ENCODE results near the gene TMCC3.
"Not testable (repeated sequence)": the region's sequence is repeated elsewhere in the genome, so short reads cannot be mapped to it uniquely, and the experiment has no call there.

The TMCC3 gene

DNA sequence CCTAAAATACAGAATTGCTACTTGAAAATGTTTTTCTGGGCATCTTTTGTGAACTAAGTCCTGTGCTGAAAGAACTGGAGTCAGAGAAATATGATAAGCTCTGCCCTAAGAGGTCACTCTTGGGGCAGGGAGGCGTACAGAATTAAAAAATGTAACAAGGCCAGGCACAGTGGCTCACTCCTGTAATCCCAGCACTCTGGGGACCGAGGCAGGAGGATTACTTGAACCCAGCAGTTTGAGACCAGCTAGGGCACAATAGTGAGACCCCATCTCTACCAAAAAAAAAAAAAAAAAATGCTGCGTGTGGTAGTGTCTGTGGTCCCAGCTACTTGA, 46.0 kb downstream of the TMCC3 start:
- no peak for DNase-seq

DNA sequence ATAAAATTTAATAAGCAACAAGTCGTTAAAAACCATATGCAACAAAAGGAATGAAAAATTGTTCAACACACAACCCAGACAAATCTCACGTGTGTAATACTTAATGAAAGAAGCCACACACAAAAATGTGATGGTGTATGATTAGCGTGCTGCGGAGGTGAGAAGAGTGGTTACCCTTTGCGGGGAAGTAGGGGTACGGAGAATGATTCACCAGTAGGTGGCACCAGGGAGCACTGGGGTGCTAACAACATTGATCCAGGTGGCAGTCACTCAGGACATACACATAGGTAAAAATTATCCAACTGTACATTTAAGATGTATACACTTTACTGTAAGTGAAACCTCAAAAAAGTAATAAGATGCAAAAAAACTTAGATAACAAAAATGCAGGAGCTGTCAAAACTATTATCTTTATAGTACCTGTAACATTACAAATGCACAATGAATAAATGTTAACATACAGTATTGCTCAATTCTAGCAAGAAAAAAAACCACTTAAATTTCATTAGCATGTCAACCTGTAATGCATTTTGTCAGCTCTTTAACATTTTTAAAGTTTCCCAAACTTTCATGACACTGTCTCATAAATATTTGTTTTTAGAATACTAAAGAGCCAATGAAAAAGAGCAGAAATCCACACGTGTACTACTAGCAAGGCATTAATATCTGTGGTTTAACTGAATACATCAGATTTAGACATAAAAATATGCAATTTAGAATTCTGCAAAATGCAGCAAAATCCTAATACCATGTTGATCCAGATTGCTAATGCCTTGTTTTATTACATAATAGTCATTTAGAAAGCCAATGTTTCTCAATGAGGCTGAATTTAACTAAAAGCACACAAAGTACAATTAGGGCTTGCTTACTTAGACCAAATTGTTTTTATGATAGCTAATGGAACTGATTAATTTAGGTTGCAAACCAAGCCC, 46.7 kb downstream of the TMCC3 start:
- no peak for DNase-seq

DNA sequence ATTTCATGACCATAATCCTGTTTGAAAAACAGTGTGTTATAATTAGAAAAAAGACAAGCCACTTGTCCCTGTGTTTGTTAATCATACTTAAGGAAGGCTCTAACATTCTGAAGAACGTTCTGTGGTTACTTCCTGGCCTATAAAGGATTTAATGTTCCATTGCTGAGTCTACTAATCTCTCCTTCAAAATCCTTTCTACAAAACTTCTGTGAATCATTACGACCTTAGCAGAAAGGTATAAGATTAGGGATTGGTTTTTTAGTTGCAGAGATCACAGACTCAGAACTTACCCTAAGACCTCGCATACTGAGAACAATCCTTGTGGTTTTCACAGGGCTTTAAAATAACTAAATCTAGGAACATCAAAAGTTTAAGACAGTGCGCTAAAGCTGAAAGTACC, 48.3 kb downstream of the TMCC3 start:
- DNase-seq = no peak

DNA sequence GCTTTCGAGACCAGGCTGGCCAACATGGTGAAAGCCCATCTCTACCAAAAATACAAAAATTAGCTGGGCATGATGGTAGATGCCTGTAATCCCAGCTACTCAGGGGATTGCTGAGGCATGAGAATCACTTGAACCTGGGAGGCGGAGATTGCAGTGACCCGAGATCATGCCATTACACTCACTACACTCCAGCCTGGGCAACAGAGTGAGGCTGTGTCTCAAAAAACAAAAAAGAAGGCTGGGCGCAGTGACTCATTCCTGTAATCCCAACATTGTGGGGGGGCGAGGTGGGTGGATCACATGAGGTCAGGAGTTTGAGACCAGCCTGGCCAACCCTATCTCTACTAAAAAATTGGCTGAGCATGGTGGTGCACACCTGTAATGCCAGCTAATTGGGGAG, 49.0 kb downstream of the TMCC3 start:
- peak in 1 of 56 donors; percentile 45 for DNase-seq

DNA sequence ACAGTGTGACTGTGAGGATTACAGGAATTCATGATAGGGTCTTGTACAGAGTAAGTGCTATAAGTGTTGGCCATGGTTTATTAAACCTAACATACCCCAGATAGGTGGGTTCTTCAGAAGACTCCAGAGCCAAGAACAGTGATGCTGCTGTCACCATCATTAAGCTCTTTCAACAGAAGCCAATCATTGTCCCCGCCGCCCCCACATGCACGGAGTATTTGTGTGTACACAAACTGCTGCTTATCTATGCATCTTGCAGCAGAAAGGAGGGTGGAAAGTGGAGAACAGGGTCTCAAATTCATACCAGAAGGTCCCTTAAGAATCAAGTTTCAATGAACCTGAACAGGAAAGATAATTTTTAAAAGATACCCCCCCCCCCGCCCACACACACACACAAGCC, 51.2 kb downstream of the TMCC3 start:
- peak in 2 of 56 donors; percentile 14 to 22 for DNase-seq

DNA sequence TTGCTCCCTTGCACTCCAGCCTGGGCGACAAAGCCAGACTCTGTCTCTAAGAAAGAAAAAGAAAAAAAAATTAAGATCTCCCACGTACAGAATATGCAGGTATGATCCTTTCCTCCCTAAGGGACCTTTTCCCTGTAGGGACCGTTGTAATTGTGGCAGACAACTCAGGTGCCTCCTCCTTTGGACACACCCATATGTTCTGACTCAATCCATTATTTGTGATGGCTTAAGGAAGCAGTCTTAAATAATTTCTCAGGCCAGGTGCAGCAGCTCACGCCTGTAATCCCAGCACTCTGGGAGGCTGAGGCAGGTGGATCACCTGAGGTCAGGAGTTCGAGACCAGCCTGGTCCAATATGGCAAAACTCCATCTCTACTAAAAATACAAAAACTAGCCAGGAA, 53.1 kb downstream of the TMCC3 start:
- no peak for DNase-seq

DNA sequence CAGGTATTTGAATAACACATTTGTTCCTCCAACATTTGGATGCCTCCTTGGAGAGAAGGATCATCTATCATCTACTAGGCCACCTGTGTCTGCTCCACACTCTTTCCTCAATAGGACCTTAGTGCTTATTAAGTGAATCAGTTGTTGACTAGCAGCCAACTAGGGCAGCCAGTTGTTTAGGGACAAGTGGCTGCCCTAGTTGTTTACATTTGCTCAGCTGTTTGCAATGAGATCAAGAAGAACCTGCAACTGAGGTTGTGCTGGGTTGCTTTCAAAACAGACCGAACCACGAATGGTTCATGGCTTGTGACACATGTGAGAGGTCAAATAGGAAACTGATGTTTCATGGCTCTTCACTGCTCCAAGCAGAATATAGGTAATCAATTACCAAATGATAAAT, 53.8 kb downstream of the TMCC3 start:
- no peak for DNase-seq

DNA sequence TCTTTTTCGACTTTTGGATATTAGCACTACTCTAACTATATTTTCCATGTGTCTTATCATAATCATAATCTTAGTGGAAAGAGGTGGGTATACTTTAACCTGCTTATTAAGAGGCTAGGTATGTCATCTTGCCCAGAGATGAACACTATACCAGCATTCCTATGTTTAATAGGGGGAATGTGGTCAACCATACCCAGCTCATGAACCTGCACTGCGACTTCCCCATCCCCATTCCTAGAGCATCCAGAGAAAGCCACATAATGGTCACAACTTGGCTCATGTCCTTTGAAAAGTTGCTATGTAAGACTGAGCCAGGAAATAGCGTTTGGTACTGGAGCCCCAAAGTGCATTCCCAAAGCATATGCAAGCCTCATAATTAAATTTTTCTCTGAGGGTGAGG, 55.2 kb downstream of the TMCC3 start:
- no peak for DNase-seq

DNA sequence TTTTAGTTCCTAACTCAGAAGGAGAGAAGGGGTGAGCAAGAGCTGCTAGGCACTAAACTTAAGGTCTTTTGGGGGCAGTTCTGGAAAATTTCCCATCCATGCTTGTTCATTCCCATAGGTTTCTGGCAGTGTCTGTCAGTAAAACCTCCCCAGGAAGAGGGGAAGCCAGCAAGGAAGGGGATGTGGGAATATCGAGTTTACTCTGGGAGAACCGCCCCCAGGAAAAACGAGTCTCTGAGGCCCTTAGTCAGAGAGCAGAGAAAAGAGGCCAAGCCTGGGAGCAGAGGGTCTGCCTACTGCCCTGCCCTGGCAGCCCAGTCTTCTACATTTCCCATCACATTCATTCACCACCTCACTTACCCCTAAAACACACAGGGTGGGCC, 55.9 kb downstream of the TMCC3 start:
- DNase-seq = no peak

DNA sequence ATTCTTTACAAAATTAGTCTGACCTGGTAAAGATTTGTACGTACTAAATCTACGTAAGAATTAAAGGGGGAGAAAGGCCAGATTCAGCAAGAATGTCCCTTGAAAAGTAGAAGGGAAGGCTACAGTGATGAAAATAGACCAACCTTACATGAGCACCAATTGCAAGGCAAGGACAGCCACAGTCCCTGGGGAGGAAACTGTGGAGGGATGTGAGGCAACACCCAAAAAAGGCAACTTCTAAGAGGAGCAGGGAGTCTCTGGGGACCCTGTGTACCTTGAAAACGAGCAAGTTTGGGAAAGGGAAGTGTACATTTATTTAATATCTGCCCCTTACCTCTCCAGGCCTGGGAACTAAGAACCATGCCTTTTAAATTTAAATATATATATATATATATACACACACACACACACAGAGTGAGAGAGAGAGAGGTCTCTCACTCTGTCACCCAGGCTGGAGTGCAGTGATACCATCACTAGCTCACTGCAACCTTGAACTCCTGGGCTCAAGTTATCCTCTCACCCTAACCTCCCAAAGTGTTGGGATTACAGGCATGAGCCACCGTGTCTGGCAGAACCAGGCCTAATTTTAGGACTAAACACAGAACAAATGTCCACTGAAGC, 56.4 kb downstream of the TMCC3 start:
- no peak for DNase-seq

DNA sequence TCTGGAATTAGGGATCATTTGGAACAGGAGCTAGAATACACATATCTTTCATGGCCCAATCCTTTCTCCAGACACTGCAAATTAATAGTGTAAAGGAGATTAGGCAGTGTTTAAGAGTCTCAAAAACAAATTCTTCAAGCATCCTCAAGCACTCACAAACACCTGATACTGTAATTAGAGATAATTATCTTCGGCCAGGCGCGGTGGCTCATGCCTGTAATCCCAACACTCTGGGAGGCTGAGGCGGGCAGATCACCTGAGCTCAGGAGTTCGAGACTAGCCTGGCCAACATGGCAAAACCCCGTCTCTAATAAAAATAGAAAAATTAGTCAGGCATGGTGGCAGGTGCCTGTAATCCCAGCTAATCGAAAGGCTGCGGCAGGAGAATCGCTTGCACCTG, 57.6 kb downstream of the TMCC3 start:
- DNase-seq = not testable (repeated sequence)

DNA sequence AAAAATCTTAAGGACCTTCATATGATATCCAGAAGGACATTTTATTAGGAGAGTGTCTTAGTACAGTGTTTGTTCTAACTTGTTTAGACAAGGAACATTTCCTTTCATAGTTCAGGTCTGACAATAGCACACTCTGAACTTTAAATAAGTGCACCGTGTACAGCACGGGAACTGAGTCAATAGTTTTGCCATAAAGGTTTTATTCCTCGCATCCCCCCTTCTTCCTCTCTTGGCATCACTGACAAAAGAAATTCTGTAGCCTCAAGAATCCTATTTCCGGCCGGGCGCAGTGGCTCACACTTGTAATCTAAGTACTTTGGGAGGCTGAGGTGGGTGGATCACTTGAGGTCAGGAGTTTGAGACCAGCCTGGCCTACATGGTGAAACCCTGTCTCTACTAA, 58.3 kb downstream of the TMCC3 start:
- DNase-seq = no peak

DNA sequence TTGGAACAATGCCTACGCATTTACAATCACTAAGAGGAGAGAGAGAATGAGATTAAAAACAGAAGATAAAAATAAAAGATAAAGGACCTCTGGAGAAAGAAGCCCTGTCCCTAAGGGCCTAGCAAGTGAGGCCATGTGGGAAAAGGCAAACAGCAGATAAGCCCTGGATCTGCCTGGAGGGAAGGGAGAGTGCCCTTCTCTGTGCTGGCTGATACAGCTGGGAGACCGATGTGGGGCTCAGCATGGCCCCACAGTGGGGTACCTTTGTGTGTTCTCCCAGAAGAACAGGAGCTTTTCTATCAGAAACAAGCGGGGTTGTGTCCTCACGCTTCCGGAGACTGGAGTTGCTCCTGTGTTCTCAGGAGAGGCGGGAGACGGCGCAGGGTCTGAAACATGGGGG, 59.9 kb downstream of the TMCC3 start:
- DNase-seq = no peak

DNA sequence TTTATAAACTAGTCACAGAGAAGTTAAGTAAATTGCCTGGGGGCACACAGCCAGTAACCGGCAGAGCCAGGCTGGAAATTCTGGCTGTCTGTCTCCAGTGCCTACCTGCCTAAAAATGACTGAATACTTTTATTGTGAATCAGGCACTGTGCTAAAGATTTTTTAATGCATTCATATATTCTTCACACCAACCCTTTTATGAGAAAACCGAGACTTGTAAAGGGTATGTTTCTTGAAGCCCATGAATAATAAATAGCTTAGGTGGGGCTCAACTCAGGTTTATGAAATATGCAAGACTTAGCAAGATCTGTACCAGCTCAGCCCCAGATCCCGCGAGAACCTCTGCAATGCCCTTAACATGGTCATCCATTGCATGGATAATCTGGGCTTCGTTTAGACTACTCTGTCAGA, 60.8 kb downstream of the TMCC3 start:
- no peak for DNase-seq

DNA sequence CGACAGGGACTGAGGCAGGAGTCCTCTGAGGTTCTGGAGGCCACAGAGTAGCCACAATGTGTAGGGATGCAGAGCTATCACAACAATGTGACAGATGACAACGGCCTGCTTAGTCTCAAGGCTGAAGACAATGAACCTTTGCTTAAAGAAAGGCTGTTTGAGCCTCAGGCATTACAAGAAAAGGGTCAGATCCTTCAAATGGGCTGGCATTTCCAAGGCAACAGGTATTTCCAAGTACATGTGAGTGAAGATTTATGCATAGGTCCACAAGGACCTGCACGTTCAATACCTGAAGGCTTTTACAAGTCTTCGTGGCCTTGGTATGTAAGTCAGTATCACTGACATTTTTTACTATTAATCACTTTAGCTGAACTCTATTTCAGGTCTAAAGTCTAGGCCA, 62.0 kb downstream of the TMCC3 start:
- DNase-seq = no peak

DNA sequence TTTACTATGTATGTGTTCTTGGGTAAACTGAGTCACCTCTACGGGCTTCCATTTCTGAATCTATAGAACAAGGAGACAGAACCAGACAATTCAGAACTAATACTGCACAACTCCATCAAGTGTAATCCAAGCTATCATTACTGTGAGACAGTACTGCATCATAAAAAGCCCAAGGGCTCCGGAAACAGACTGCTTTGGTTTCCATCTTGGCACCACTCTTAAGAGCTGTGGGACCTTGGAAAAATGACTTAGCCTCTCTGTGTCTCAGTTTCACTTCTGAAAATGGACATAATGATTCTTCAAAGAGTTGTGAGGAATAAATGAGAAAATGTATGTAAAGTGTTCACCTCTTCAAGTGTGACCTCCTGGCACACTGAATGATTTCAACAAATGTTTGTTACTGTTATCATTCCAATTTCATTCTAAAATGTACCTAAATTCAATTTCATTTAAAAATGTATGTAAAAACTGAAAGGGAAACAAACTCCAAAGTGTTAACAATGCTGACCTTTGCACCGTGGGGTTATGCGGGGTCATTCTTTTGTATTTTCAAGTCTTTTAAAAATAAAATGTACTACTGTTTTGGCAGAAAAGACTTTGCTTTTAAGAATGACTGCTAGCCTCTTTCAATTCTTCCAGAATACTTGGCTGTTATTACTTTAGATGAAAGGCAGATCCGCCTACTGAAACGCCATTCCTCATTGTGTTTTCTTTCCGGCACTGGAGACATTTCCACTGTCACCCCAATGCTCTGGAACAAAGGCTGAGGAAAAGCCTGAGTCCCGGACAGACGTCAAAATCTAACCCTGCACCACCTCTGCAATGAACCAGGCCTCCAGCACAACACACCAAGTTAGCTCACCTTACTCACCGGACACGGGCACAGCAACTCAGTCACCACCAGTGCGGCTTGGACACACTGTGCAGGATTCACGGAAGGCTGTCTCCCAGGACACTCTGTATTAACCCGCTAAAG, 62.8 kb downstream of the TMCC3 start:
- DNase-seq = peak in 1 of 56 donors; percentile 15

DNA sequence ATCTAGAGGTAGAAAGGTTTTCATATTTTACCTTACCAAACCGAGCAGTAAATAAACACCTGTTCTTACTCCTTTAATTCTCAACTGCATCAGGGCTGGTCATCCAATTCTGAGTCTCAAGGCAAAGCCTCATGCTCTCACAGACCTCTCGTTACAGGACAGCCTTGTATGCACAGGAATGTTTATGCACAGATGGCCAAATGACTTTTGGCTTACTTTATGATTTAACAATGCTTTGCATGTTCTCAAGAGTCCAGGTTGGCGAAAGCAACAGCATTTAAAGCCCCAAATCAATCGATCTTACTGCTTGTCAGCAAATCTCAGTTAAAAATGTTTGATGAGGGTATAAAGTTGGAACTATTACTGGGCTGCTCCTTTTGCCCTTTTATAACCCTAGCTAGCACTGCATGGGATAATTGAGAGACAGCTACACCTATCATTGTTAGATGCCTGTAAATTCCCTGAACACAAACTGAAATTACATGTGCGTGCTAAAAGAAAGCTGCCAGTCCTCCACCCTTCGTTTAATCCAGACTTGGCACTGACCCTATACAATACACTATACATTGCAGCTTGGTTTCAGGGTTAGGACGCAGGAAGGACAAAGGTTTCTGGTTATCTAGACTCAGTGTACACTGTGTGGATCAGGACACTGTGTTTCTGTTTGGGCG, 63.6 kb downstream of the TMCC3 start:
- DNase-seq = no peak

DNA sequence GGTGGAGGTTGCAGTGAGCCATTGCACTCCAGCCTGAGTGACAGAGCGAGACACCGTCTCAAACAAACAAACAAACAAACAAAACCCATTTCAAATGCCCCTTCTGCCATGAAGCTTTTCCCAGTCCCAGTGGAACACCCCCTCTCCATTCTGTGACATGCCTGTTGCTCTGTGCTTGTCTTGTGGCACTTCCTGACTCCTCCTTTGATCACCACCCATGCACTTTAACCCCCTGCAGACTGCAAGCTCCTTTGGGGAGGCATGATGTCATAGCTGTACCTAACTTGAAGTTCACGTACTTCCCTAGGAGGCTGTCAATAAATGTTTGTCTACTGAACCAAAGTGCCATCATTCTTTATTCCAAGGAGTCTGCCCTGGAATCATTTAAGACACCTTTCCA, 64.7 kb downstream of the TMCC3 start:
- DNase-seq = no peak

DNA sequence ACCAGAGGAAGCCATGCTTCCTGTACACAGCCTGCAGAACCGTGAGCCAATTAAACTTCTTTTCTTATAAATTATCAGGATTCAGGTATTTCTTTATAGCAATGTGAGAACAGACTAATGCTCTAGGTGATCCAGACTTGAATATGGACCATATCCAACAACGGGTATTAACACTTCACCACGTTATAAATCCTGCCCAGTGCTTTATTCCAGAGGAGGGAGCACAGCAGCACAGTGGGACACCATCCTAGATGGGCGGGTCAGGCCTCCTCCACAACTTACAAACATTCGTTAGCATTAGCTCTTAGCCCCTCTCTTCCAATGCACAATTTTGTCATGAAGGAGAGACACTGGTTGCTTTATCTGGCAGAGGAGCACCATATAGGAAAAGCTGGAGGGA, 66.0 kb downstream of the TMCC3 start:
- DNase-seq = no peak

DNA sequence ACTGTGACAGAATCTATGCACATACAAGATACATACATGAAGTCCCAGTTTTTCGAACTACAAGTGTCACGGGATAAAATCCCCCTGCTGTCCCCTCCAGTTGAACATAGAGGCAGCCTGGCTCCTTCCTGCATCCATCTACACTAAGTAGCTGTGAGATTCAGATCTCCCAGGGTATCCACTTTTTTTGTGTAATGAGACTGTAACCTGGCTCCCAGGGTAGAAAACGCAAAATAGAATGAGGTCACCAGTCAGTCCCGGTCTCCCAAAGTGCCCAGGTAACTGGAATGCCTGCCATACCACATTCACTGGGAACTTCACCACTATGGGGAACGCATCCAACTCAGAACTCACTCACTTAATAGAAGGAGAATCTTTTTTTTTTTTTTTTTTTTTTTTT, 67.8 kb downstream of the TMCC3 start:
- no peak for DNase-seq

DNA sequence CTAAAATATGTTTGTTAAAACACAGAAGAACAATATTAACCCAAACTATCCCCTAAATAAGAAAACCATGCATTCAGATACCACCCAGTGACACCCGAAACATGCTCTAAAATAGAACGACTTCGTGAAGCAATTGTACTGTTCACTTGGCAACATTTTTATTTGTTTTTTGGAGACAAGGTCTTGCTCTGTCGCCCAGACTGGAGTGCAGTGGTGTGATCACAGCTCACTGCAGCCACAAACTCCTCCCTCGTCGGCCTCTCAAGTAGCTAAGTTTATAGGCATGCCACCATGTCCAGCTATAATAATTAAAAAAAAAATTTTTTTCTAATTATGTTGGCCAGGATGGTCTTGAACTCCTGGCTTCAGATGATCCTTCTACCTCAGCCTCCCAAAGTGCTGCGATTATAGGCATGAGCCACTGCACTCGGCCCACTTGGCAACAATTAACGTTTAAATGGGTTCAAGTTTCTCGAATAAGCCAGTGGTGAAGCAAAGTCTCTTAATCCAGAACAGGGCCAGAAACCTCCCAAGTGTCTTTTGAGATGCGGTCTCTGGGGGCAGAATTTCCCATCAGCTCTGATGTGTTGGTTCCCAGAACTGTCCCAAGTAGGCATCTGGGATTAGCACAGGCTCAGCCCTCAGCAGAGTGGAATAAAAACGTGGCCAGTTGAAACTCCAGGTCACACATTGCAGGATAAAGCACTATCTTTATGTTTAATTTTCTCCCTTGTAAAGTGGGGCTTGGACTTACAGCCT, 74.5 kb downstream of the TMCC3 start:
- DNase-seq = no peak
